Fibroblast of lung (primary cell): Measurements from ENCODE around the gene LGALS4. TPM values are rescaled to one million over a fixed set of nuclear protein-coding genes. Genes with fewer than 3 reads are reported as not detected.

Source experiments
- DNase-seq, 2 donors: peaks; one replicate each; pipeline versions ENCODE4 v3.0.0 to v3.0.0-alpha.2; 2010; ENCODE audit warnings: low read depth in 2 of 2
- H2AFZ ChIP-seq: 2 replicates; pipeline ENCODE4 v1.5.1; 2012; ENCODE audit warnings: low read length, control low read depth, inconsistent platforms
- H3K27ac ChIP-seq: 2 replicates; pipeline ENCODE4 v1.5.1; 2011; ENCODE audit warnings: low read length, control low read depth; ENCODE audit not compliant: insufficient read depth
- H3K27me3 ChIP-seq: 2 replicates; pipeline ENCODE4 v1.5.1; 2011; ENCODE audit warnings: mild to moderate bottlenecking, low read length; ENCODE audit not compliant: control insufficient read depth, insufficient read depth
- H3K36me3 ChIP-seq: 2 replicates; pipeline ENCODE4 v1.5.1; 2011; ENCODE audit warnings: low read length; ENCODE audit not compliant: control insufficient read depth, insufficient read depth
- H3K4me1 ChIP-seq: 2 replicates; pipeline ENCODE4 v1.5.1; 2011; ENCODE audit warnings: low read length; ENCODE audit not compliant: control insufficient read depth, insufficient read depth; ENCODE audit errors: extremely low read depth
- H3K4me2 ChIP-seq: 2 replicates; pipeline ENCODE4 v1.5.1; 2011; ENCODE audit warnings: low read length, control low read depth; ENCODE audit not compliant: insufficient read depth; ENCODE audit errors: extremely low read depth
- H3K4me3 ChIP-seq, 4 experiments: fragments of 200-600 bp in 1 of 4; sonication (generic) in 1 of 4; replicated peaks in 1 of 4; 2 replicates each; pipeline ENCODE4 v1.5.1; 2011 to 2016; ENCODE audit warnings: low read length in 4 of 4, low read depth in 3 of 4, mild to moderate bottlenecking in 3 of 4, control low read depth in 2 of 4, inconsistent platforms in 1 of 4, mixed read lengths in 1 of 4; ENCODE audit not compliant: insufficient read depth in 1 of 4; ENCODE audit errors: control extremely low read depth in 1 of 4
- H3K79me2 ChIP-seq: 2 replicates; pipeline ENCODE4 v1.5.1; 2012; ENCODE audit warnings: mild to moderate bottlenecking, low read length, inconsistent platforms; ENCODE audit not compliant: control insufficient read depth, insufficient read depth
- H3K9ac ChIP-seq: 2 replicates; pipeline ENCODE4 v1.5.1; 2011; ENCODE audit warnings: mild to moderate bottlenecking, low read length, control low read depth; ENCODE audit not compliant: insufficient read depth
- H3K9me3 ChIP-seq: 2 replicates; pipeline ENCODE4 v1.5.1; 2012; ENCODE audit warnings: low read depth, low read length; ENCODE audit not compliant: control insufficient read depth, insufficient read depth
- H4K20me1 ChIP-seq: 2 replicates; pipeline ENCODE4 v1.5.1; 2011; ENCODE audit warnings: low read length; ENCODE audit not compliant: control insufficient read depth, insufficient read depth; ENCODE audit errors: extremely low read depth
- CTCF ChIP-seq, 2 donors: IDR thresholded peaks in 1 of 2; conservative IDR thresholded peaks in 1 of 2; 1 replicate in 1 of 2; 2 replicates in 1 of 2; pipeline ENCODE4 v1.5.1; 2011 to 2012; ENCODE audit warnings: low read length in 2 of 2, control low read depth in 1 of 2, inconsistent platforms in 1 of 2, low read depth in 1 of 2, mild to moderate bottlenecking in 1 of 2
- EZH2 ChIP-seq: IDR thresholded peaks from 2 replicates; pipeline ENCODE4 v1.5.1; 2012; ENCODE audit warnings: low read length, control low read depth, mild to moderate bottlenecking; ENCODE audit errors: missing control alignments
- polyA plus RNA-seq, 2 donors: library from polyadenylated mRNA; depleted of rRNA in 1 of 2; stranded (reverse) in 1 of 2; unstranded in 1 of 2; fragments of >200 nt; gene quantifications; 2 replicates each; pipeline ENCODE4 v1.2.1, GENCODE V29; 2011 to 2012; ENCODE audit warnings: missing spikeins in 1 of 2
- total RNA-seq: library from RNA; depleted of rRNA; stranded (reverse); fragments of >200 nt; gene quantifications from 2 replicates; pipeline ENCODE4 v1.2.1, GENCODE V29; 2014

LGALS4 gene
- total and polyA plus RNA-seq, 2 donors (not counting 1 experiment from before 2014, with no cell fraction given): not detected

- H3K4me1 ChIP-seq: peaks cover 2% of the 10 kb centered on the region
- peaks cover 58% of the 10 kb centered on the region for H3K36me3 ChIP-seq
- no peaks in the 10 kb centered on the region for H3K9me3 ChIP-seq
- H3K79me2 ChIP-seq: peaks cover 72% of the 10 kb centered on the region
- no peak overlapping the region for H3K4me3 ChIP-seq
- no peak overlapping the region for H2AFZ ChIP-seq
- no peak overlapping the region for H3K9ac ChIP-seq
- no peak overlapping the region for H3K4me2 ChIP-seq
- no peak overlapping the region for H3K27ac ChIP-seq
- TF ChIP-seq EZH2: no peak
- TF ChIP-seq CTCF (conservative IDR thresholded peaks at IDR 0.05 in 1 of 2, IDR thresholded peaks at IDR 0.05 in 1 of 2; ENCODE audit: low read depth in 1 of 2, low read length in 2 of 2): no peak
- no peaks in the 10 kb centered on the region for H4K20me1 ChIP-seq
- H3K27me3 ChIP-seq: no peaks in the 10 kb centered on the region
- no peak for DNase-seq
Measured at GRCh38 chr19:38843175-38843758, 30.5 kb upstream of the LGALS4 start.

- Histone ChIP-seq H3K9ac (no peak overlapping the region), H3K4me1 (no peaks in the 10 kb centered on the region), H3K79me2 (peaks cover 65% of the 10 kb centered on the region), H4K20me1 (no peaks in the 10 kb centered on the region), H3K36me3 (peaks cover 61% of the 10 kb centered on the region), H2AFZ (no peak overlapping the region), H3K27me3 (no peaks in the 10 kb centered on the region), H3K4me3 (no peak overlapping the region), H3K9me3 (no peaks in the 10 kb centered on the region), H3K4me2 (no peak overlapping the region), H3K27ac (no peak overlapping the region)
- TF ChIP-seq EZH2 (no peak), CTCF (conservative IDR thresholded peaks at IDR 0.05 in 1 of 2, IDR thresholded peaks at IDR 0.05 in 1 of 2; ENCODE audit: low read depth in 1 of 2, low read length in 2 of 2) (no peak)
- no peak for DNase-seq
Measured at GRCh38 chr19:38842439-38843174, 29.9 kb upstream of the LGALS4 start.

- peaks cover 61% of the 10 kb centered on the region for H3K36me3 ChIP-seq
- H3K4me1 ChIP-seq: peaks cover under 1% of the 10 kb centered on the region
- DNase-seq: no peak
- no peak overlapping the region for H3K27ac ChIP-seq
- no peak overlapping the region for H3K4me2 ChIP-seq
- no peak overlapping the region for H3K4me3 ChIP-seq
- H3K9me3 ChIP-seq: no peaks in the 10 kb centered on the region
- TF ChIP-seq EZH2: no peak
- TF ChIP-seq CTCF (conservative IDR thresholded peaks at IDR 0.05 in 1 of 2, IDR thresholded peaks at IDR 0.05 in 1 of 2; ENCODE audit: low read depth in 1 of 2, low read length in 2 of 2): no peak
- no peaks in the 10 kb centered on the region for H3K27me3 ChIP-seq
- no peaks in the 10 kb centered on the region for H4K20me1 ChIP-seq
- H3K9ac ChIP-seq: no peak overlapping the region
- H2AFZ ChIP-seq: no peak overlapping the region
- peaks cover 58% of the 10 kb centered on the region for H3K79me2 ChIP-seq
Measured at GRCh38 chr19:38841787-38842438, 29.2 kb upstream of the LGALS4 start.
